ENCODE measurements around the gene DUSP22. TPM values are rescaled to one million over a fixed set of nuclear protein-coding genes. Genes with fewer than 3 reads are reported as not detected.

The DUSP22 gene
- polyA plus RNA-seq, 3 donors = 107 to 120 (median 117) TPM

DNA sequence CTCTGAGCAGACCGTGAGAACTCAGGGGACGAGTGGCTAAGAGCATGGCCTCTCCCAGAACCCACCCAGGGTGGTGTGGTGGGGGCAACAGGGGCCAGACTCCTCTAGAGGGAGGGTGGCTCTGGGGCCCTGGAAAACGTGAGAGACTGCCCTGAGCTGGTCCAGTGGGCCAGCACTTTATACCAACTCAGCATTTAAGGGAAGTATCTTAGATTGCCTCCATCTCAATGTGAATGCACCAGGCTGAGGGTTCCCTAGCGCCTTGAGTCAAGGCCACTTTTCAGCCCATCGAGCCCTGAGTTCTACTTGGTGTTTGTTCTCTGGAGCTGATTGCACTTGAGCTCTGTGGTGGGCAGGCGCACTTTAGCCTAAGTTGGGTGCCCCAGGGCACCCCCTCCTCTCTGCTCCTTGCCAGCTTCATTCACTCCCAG is 57.2 kb downstream of the DUSP22 start:
- Mint-ChIP-seq H3K4me1 (peaks cover under 1% of the 10 kb centered on the region), H3K36me3 (peaks cover 74 to 85% of the 10 kb centered on the region in 2 donors), H3K27me3 (ENCODE audit: low read depth in 3 of 3) (peaks cover 0 to 2% (median 0%) of the 10 kb centered on the region in 3 donors), H3K9me3 (peaks cover 0 to 34% (median 2%) of the 10 kb centered on the region in 7 donors), H3K4me3 (no peak overlapping the region), H3K27ac (peak overlapping the region in 1 of 7 donors; percentile 0)
- Histone ChIP-seq H3K4me3 (replicated peaks in 1 of 3; ENCODE audit: low read depth in 2 of 3, low read length in 3 of 3) (no peak overlapping the region), H3K36me3 (replicated peaks in 1 of 2; ENCODE audit: control insufficient read depth in 1 of 2, insufficient read depth in 2 of 2, low read length in 2 of 2) (peaks cover 51 to 79% of the 10 kb centered on the region in 2 donors), H3K4me1 (ENCODE audit: control insufficient read depth in 1 of 2, insufficient read depth in 2 of 2, low read length in 2 of 2) (peaks cover under 1 to 8% of the 10 kb centered on the region in 2 donors), H3K9ac (ENCODE audit: insufficient read depth, low read length, poor library complexity, severe bottlenecking) (no peak overlapping the region), H3K9me3 (replicated peaks in 1 of 2; ENCODE audit: control insufficient read depth in 1 of 2, insufficient read depth in 1 of 2, low read length in 2 of 2) (no peaks in the 10 kb centered on the region), H3K27me3 (ENCODE audit: control insufficient read depth in 2 of 2, insufficient read depth in 2 of 2, low read length in 2 of 2) (no peaks in the 10 kb centered on the region), H4K20me1 (ENCODE audit: insufficient read depth, low read length) (no peaks in the 10 kb centered on the region), H3K27ac (ENCODE audit: low read depth in 1 of 2, low read length in 2 of 2) (no peak overlapping the region), H3K4me2 (replicated peaks; ENCODE audit: extremely low read depth, low read length, poor library complexity, severe bottlenecking) (no peak overlapping the region), H3K79me2 (ENCODE audit: insufficient read depth, low read length) (no peaks in the 10 kb centered on the region), H2AFZ (ENCODE audit: insufficient read depth, low read depth, low read length, poor library complexity, severe bottlenecking) (no peak overlapping the region)
- TF ChIP-seq, protein P1, sequence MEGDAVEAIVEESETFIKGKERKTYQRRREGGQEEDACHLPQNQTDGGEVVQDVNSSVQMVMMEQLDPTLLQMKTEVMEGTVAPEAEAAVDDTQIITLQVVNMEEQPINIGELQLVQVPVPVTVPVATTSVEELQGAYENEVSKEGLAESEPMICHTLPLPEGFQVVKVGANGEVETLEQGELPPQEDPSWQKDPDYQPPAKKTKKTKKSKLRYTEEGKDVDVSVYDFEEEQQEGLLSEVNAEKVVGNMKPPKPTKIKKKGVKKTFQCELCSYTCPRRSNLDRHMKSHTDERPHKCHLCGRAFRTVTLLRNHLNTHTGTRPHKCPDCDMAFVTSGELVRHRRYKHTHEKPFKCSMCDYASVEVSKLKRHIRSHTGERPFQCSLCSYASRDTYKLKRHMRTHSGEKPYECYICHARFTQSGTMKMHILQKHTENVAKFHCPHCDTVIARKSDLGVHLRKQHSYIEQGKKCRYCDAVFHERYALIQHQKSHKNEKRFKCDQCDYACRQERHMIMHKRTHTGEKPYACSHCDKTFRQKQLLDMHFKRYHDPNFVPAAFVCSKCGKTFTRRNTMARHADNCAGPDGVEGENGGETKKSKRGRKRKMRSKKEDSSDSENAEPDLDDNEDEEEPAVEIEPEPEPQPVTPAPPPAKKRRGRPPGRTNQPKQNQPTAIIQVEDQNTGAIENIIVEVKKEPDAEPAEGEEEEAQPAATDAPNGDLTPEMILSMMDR (IDR thresholded peaks at IDR 0.05) = no peak
- DNase-seq = no peak
- 74% methylated on average over 5 of the region's 6 CpGs for WGBS (ENCODE audit: insufficient coverage)
- intact Hi-C loops (cut with micrococcal nuclease) = no loop called here

GRCh38 chr6:350371-350770 is 58.1 kb downstream of the DUSP22 start:
- H3K4me1 ChIP-seq (ENCODE audit: control insufficient read depth in 1 of 2, insufficient read depth in 2 of 2, low read length in 2 of 2) = peaks cover 9 to 13% of the 10 kb centered on the region in 2 donors
- peaks cover 69 to 79% of the 10 kb centered on the region in 2 donors for H3K36me3 Mint-ChIP-seq
- peaks cover 8% of the 10 kb centered on the region for H3K4me1 Mint-ChIP-seq
- H3K27ac Mint-ChIP-seq = peak overlapping the region in 2 of 7 donors; percentile 0 to 7
- no peaks in the 10 kb centered on the region for H4K20me1 ChIP-seq (ENCODE audit: insufficient read depth, low read length)
- no peaks in the 10 kb centered on the region for H3K79me2 ChIP-seq (ENCODE audit: insufficient read depth, low read length)
- no peak overlapping the region for H3K4me3 ChIP-seq (replicated peaks in 1 of 3; ENCODE audit: low read depth in 2 of 3, low read length in 3 of 3)
- H3K36me3 ChIP-seq (replicated peaks in 1 of 2; ENCODE audit: control insufficient read depth in 1 of 2, insufficient read depth in 2 of 2, low read length in 2 of 2) = peaks cover 51 to 79% of the 10 kb centered on the region in 2 donors
- H3K27ac ChIP-seq (ENCODE audit: low read depth in 1 of 2, low read length in 2 of 2) = no peak overlapping the region
- WGBS (ENCODE audit: insufficient coverage) = 80% methylated on average over 7 of the region's 9 CpGs
- intact Hi-C loops (cut with micrococcal nuclease) = no loop called here
- H3K9me3 ChIP-seq (replicated peaks in 1 of 2; ENCODE audit: control insufficient read depth in 1 of 2, insufficient read depth in 1 of 2, low read length in 2 of 2) = no peaks in the 10 kb centered on the region
- H3K4me2 ChIP-seq (replicated peaks; ENCODE audit: extremely low read depth, low read length, poor library complexity, severe bottlenecking) = no peak overlapping the region
- peaks cover 0 to 2% (median 0%) of the 10 kb centered on the region in 3 donors for H3K27me3 Mint-ChIP-seq (ENCODE audit: low read depth in 3 of 3)
- TF ChIP-seq, protein P1 (IDR thresholded peaks at IDR 0.05) = no peak
- H3K4me3 Mint-ChIP-seq = no peak overlapping the region
- DNase-seq = no peak
- H3K9ac ChIP-seq (ENCODE audit: insufficient read depth, low read length, poor library complexity, severe bottlenecking) = no peak overlapping the region
- H2AFZ ChIP-seq (ENCODE audit: insufficient read depth, low read depth, low read length, poor library complexity, severe bottlenecking) = no peak overlapping the region
- H3K27me3 ChIP-seq (ENCODE audit: control insufficient read depth in 2 of 2, insufficient read depth in 2 of 2, low read length in 2 of 2) = no peaks in the 10 kb centered on the region
- peaks cover 0 to 30% (median 2%) of the 10 kb centered on the region in 7 donors for H3K9me3 Mint-ChIP-seq

Measured in CD14-positive monocyte (primary cell).